ENCODE measurements around the gene ZNF853.

GRCh38 chr7:6614953-6615722 lies at the start of gene ZNF853:
- TF ChIP-seq, protein P1, sequence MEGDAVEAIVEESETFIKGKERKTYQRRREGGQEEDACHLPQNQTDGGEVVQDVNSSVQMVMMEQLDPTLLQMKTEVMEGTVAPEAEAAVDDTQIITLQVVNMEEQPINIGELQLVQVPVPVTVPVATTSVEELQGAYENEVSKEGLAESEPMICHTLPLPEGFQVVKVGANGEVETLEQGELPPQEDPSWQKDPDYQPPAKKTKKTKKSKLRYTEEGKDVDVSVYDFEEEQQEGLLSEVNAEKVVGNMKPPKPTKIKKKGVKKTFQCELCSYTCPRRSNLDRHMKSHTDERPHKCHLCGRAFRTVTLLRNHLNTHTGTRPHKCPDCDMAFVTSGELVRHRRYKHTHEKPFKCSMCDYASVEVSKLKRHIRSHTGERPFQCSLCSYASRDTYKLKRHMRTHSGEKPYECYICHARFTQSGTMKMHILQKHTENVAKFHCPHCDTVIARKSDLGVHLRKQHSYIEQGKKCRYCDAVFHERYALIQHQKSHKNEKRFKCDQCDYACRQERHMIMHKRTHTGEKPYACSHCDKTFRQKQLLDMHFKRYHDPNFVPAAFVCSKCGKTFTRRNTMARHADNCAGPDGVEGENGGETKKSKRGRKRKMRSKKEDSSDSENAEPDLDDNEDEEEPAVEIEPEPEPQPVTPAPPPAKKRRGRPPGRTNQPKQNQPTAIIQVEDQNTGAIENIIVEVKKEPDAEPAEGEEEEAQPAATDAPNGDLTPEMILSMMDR (IDR thresholded peaks at IDR 0.05; ENCODE audit: insufficient read depth, low read length, poor library complexity, severe bottlenecking), result no peak
- no peak for TF ChIP-seq EZH2phosphoT487 (conservative IDR thresholded peaks at IDR 0.05; ENCODE audit: low read length)
